NCI-H2227 (cell line): ENCODE data around the gene C1QTNF9B.
A peak's percentile ranks its signal among the peaks of the same experiment; 100 is the strongest.
"Not testable (repeated sequence)": the region's sequence is repeated elsewhere in the genome, so short reads cannot be mapped to it uniquely, and the experiment has no call there.

ENCODE experiments used
- DNase-seq: peaks from one replicate; lab custom pipeline; 2025; ENCODE audit not compliant: unreplicated experiment; lab: John Stamatoyannopoulos, UW

C1QTNF9B gene

GRCh38 chr13:23894746-23895145 is 2.6 kb downstream of the C1QTNF9B start:
- DNase-seq: not testable (repeated sequence)

- DNase-seq: not testable (repeated sequence)
Observed at GRCh38 chr13:23893791-23894190, 3.5 kb downstream of the C1QTNF9B start.

- no peak for DNase-seq
Observed at GRCh38 chr13:23889615-23890607, 7.4 kb downstream of the C1QTNF9B start.

DNA sequence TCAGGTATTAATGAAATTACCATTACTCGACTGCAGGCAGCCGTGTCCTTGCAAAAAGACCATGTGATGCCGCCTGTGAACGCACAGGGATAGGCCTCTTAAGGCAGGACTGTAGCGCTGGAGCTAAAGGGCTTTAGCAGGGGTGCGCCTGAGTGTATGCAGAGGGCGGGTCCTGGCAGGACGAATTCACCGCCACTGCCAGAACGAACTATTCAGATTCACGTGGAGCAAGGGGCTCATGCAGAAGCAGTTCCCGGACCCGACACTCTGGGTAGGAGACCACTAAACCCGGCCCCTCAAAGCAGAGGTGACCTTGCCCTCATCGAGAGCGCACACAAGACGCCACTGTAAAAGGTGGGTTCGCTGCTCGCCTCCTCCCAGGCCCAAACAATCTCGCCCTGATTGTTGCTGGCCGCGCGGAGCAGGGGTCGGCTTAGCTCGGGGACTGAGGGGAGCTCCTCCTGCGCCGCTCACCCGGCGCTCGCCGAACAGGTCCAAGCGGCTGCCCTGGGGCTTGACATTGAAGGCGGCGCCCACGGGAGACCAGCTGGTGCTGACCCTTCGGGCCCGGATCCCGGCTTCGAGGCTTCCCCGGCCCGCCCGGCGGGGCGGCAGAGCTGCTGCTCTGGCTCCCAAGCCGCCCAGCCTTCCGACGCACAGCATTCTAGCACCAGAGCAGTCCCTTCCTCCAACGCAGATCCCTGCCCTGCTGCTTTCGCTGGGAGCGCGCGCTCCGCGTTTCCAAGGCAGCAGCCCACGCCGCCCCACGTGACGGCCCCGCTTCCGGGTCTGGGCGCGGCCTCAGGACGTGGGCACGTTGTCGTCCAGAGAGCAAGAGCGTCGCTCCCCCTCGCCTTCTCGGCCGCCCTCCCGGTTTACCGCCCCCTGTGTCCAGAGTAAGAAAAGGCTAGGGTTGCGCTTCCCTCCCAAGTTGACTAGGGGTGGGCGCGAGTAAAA is 8.4 kb downstream of the C1QTNF9B start, which contains the start of gene MIPEP:
TSS of gene MIPEP (minus strand) at position 743 of the 957 bp plus-strand sequence. CDS start at position 663, 80 bp downstream.
- DNase-seq: peak; percentile 95

DNA sequence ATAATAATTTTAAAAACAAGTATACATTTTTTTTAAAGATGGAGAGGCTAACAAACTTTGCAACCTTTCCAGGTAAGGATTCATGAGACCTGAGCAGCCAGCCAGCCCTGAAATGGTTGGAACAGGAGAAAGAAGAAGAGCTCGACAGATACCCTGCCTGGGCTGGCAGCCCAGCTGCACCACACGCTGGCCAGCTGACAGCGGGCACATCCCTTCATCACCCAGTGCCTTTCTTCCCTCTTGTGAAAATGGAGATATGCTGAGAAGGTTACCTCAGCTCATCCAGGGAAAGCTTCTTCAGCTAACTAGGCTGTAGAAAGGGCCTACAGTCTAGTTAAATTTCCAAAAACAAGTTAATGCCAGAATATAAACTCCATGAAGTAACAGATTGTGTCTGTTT is 12.9 kb downstream of the C1QTNF9B start:
- DNase-seq: not testable (repeated sequence)

DNA sequence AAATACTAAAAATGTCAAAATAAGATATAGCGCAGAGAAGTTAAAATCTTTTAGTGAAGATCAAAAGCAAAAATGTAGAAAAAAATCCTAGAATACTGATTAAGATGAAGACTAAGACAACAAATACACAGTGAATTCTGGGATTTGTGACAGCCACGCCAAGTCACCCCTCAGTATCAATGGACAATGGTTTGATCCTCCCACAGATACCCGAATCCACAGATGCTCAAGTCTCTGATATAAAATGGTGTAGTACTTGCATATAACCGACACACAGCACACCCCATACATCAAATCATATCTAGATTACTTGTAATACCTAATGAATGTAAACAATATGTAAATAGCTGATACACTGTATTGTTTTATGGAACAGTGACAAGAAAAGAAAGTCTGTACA is 14.0 kb downstream of the C1QTNF9B start:
- no peak for DNase-seq

- not testable (repeated sequence) for DNase-seq
Observed at GRCh38 chr13:23881402-23881800, 15.9 kb downstream of the C1QTNF9B start.

GRCh38 chr13:23880493-23881401 is 16.6 kb downstream of the C1QTNF9B start:
- DNase-seq: not testable (repeated sequence)

GRCh38 chr13:23877286-23877685 is 20.0 kb downstream of the C1QTNF9B start:
- DNase-seq: no peak

- DNase-seq: peak; percentile 2
Observed at GRCh38 chr13:23876265-23876664, 21.0 kb downstream of the C1QTNF9B start.

- peak; percentile 20 for DNase-seq
Observed at GRCh38 chr13:23871616-23872220, 25.6 kb downstream of the C1QTNF9B start.

GRCh38 chr13:23870356-23871140 is 26.8 kb downstream of the C1QTNF9B start:
- DNase-seq: no peak

DNA sequence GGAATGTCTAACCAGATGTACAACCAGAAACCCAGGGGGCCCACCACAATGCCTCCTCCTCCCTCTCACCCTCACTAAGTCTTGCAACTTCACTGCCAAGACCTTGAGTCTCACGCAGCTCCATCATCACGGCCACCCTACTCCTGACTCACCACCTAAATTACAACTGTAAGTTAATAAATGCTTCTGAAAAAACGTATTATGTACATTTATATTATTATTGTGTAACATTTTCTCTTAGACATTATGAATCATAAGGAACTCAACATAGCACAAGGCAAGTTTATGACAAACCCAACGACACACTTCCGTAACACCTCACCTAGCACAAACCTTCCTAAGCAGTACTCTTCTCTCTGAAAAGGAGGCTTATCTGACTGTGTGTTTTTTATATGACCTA is 28.8 kb downstream of the C1QTNF9B start:
- DNase-seq: no peak

DNA sequence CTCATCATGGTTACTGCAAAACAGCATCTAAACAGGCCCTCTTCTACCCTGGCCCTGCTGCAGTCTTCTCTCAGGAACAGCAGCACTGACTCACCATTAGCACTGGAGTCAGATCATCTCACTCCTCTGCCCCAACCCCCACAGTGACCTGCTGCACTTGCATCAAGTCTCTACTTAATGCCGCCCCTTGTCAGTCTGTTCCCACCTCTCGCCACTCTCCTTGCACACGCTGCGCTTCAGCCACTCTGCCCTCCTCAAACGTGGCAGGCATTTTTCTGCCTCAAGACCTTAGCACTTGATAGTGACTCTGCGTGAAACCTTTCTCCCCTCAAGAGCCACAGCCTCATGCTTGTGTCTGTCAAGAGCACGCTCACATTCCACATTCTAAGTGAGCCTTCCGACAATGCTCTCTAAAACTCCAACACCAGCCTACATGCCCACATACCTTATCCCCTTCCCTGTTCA is 30.2 kb downstream of the C1QTNF9B start:
- peak; percentile 1 for DNase-seq

DNA sequence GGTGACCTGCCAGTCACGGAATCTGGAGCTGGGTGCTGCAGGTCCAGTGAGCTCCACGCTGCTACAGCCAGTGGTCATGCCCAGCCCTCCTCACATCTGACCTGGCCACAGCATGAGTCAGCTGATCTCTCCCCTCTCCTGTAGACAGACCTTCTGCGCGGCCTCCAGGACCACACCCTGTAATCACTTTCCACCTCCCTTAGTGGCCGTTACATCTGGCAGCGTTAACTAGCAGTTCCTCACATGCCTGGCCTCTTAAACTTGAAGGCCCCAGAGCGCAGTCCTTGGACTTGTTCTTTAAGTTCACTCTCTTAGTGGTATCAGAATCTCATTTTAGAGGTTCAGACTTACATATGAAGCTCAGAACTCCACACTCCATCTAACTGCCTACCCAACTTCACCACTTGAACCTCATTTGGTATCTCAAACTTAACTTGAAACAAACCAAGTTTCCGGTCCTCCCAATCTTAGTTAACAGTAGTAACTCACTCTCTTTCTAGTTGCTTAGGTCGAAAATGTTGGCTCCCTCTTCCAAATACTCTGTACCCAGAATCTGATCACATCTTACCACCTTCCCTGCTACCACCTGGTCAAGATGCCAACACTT is 30.8 kb downstream of the C1QTNF9B start:
- DNase-seq: no peak

- no peak for DNase-seq
Observed at GRCh38 chr13:23865906-23866305, 31.4 kb downstream of the C1QTNF9B start.

GRCh38 chr13:23865026-23865425 is 32.3 kb downstream of the C1QTNF9B start:
- DNase-seq: no peak

DNA sequence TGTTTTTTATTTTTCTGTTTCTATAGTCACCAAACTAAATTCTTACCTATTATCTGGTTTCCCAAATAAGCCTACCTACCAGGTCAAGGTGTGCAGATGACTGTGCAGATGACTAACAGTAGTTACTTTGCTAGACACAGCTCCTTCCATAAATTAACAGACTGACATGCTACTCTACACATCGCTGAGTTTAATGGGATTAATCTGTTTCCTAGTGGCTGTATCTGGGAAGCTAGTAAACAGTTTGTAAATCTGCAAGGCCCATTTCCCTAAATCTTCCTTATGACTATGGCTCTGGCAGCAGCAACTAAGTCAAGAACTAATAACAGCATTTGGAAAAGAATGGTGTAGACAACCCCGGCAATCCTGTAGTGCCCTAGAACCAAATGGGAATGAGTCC is 36.0 kb downstream of the C1QTNF9B start:
- no peak for DNase-seq
